ENCODE results near the gene M1AP.
A peak's percentile ranks its signal among the peaks of the same experiment; 100 is the strongest.

M1AP gene

GRCh38 chr2:74516650-74517049, 131.5 kb downstream of the M1AP start:
- no peak for DNase-seq

- peak; percentile 10 for DNase-seq
Observed at GRCh38 chr2:74515981-74516633, 132.0 kb downstream of the M1AP start.

GRCh38 chr2:74515271-74515980, 132.7 kb downstream of the M1AP start:
- no peak for DNase-seq

GRCh38 chr2:74514368-74515270, 133.5 kb downstream of the M1AP start, which contains the start of gene TLX2:
TLX2 (plus strand) TSS chr2:74514450; CDS start chr2:74514807, 357 bp downstream.
- DNase-seq = no peak

DNA sequence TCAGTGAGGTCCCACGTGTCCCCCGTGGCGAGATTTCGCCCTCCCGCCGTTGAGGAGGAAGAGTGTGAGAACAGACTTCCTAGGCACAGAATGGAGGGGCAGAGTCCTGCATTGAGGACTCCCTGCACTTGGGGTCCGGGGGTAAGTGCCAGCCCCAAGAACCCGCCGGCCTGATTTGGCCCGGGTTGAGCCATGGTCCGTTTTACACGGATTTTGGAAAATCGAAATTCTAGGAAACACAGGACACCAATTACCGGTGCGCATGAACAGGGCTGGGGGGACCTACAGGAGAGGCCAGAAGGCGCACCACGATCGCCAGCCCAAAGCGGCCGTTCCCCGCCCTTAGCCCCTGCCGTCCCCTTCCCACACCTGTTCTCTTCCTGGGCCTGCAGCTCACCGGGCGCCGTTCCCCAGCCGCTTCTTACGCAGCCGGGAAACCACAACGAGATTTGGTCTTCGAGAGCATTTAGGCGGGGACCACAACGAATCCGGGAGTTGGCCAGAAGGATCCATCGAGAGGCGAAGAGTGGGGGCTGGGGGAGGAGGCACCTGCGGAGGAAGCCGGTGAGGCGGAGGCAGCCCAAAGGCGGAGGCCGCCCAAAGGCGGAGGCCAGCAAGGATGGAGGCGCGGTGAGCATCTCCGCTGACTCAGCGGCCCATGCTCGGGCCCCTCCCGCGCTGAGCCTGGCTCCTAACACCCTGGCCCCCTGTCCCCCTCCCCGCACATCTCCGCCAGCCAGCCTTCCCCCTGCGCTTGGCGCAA, 134.3 kb downstream of the M1AP start:
- DNase-seq = no peak

GRCh38 chr2:74512744-74513604, 135.2 kb downstream of the M1AP start:
- no peak for DNase-seq

DNA sequence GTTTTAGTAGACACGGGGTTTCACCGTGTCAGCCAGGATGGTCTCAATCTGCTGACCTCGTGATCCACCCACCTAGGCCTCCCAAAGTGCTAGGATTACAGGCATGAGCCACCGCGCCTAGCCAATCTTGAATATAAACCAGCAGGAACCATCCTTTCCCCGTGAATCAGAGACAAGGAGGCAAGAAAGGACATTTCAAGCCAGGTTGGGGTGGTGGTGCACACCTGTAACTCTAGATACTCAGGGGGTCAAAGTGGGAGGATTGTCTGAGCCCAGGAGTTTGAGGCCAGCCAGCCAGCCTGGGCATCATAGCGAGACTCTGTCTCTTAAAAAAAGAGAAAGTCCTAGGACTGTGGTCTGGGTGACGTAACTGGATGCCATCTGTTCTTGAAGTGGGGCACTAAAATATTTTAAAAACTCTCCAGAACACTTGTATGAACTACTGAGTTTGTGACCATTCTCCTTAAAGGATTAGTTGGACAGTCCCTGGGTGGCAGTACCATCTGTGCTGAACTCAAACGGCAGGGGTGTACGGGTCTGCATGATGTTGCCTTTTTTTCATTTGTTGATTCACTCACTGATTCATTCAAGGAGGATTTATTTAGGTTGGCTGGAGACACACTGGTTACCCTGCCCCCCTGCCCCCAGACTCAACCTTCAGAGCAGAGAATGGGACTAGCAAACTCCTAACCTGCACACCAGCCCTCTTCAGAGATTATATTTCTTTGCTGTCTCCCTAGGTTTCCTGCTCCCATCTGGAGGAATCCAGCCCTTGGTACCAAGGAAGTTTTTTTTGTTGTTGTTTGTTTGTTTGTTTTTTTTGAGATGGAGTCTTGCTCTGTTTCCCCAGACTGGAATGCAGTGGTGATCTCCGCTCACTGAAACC, 136.8 kb downstream of the M1AP start:
- no peak for DNase-seq

- DNase-seq = no peak
Observed at GRCh38 chr2:74510272-74510671, 137.9 kb downstream of the M1AP start.

DNA sequence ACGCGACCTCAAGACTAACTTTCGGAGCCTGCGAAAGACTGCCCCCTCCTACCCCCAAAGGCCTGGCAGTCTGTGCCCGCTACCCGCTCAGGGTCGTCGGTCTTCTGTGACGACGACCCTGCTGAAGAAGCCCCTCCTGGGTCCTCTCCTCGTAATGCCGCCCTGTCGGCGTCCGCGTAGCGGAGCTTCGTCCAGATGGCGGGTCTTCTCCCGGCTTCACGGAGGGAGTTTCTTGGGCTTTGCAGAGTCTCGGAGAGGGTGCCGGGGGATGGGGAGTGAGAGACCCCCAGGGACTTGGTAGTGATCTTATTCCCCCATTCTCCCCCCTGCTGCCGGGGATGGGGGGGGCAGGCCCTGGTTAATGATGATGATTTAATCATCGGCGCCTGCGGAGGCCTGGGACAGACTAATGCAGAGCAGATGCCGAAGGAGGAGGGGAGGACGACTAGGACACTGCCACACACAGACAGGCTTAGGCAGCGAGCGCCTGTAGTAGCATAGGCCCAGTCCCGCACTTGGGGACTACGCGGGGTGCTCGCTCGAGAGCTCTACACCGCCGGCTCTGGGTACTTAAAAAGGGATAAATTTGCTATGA, 140.1 kb downstream of the M1AP start:
- peak; percentile 35 for DNase-seq
